Kidney (tissue), 22 donors: Measurements from ENCODE around the gene QKI. TPM values are rescaled to one million over a fixed set of nuclear protein-coding genes. Genes with fewer than 3 reads are reported as not detected.

Experiments used
- DNase-seq, 5 donors: peaks; one replicate each; pipeline ENCODE4 v3.0.0-alpha.2; 2013 to 2020
- FAIRE-seq: peaks from 2 replicates; lab custom pipeline; 2012; peaks lifted over from hg19 to GRCh38; lab: Jason Lieb, UNC
- H3K27ac ChIP-seq, 2 donors: one replicate each; pipeline ENCODE4 v1.7.0; 2013; ENCODE audit warnings: low read depth in 2 of 2, low read length in 2 of 2, inconsistent platforms in 1 of 2
- H3K27me3 ChIP-seq: one replicate; pipeline ENCODE4 v1.7.1; 2013; ENCODE audit warnings: low read length, inconsistent platforms; ENCODE audit not compliant: control insufficient read depth, insufficient read depth
- H3K36me3 ChIP-seq, 3 donors: one replicate each; pipeline versions ENCODE4 v1.7.0 to v1.7.1; 2013; ENCODE audit warnings: low read length in 3 of 3, control low read depth in 1 of 3, inconsistent platforms in 1 of 3; ENCODE audit not compliant: insufficient read depth in 3 of 3, control insufficient read depth in 2 of 3
- H3K4me1 ChIP-seq, 3 donors: one replicate each; pipeline versions ENCODE4 v1.7.0 to v1.7.1; 2013; ENCODE audit warnings: low read length in 3 of 3, inconsistent platforms in 1 of 3, low read depth in 1 of 3; ENCODE audit not compliant: control insufficient read depth in 2 of 3, insufficient read depth in 2 of 3
- H3K4me3 ChIP-seq, 3 donors: one replicate each; pipeline versions ENCODE4 v1.7.0 to v1.8.1; 2013; ENCODE audit warnings: low read length in 3 of 3, control low read depth in 1 of 3, inconsistent platforms in 1 of 3
- H3K9ac ChIP-seq, 3 donors: one replicate each; pipeline versions ENCODE4 v1.7.0 to v1.7.1; 2013; ENCODE audit warnings: low read length in 3 of 3, control low read depth in 1 of 3, inconsistent platforms in 1 of 3
- H3K9me3 ChIP-seq, 3 donors: one replicate each; pipeline versions ENCODE4 v1.7.0 to v1.7.1; 2013; ENCODE audit warnings: low read length in 3 of 3, control low read depth in 1 of 3, inconsistent platforms in 1 of 3; ENCODE audit not compliant: control insufficient read depth in 2 of 3, insufficient read depth in 1 of 3
- intact Hi-C: fragments of 100-400 bp; cut with DNase I; formaldehyde crosslinking; loops from one replicate; pipeline ENCODE4 v1.11.1; 2022
- long read RNA-seq, 10 donors: library from polyadenylated mRNA in 1 of 10; unstranded in 1 of 10; transcript quantifications; one replicate each; pipeline ENCODE4 v2.0.0 and lab custom pipeline, GENCODE V29; 2021 to 2026
- polyA plus RNA-seq: library from polyadenylated mRNA; stranded (reverse); fragments of 350-450 nt; fragmentation: Illumina TruSeq; extraction: RNeasy Lipid Tissue Mini Kit (QIAGEN cat#74804); gene quantifications from one replicate; pipeline ENCODE4 v1.2.3, GENCODE V29; 2014; ENCODE audit warnings: low read depth, low replicate concordance; ENCODE audit not compliant: insufficient read depth
- total RNA-seq: library from RNA; stranded (reverse); fragmentation: NEBNext Ultra II Directional; extraction: Animal tissue kit (Norgen Biotek cat#: 25700); gene quantifications from one replicate; pipeline ENCODE4 v1.2.1, GENCODE V29; 2021
- TF ChIP-seq, protein P1 (sequence below): IDR thresholded peaks from 3 replicates; pipeline ENCODE4 v1.5.1; 2012; ENCODE audit warnings: mild to moderate bottlenecking, moderate library complexity, borderline replicate concordance; ENCODE audit not compliant: insufficient read depth; ENCODE audit errors: extremely low read depth
- donor health status: control.
- donor health status: control.
- donor health status: control.
- donor health status: control.
- donor health status: control.
- donor health status: DM: yes; HTN: yes; CAD: no.
- donor health status: Normal renal cell carcinoma (clear cell type).

Gene QKI
- 121 TPM for total RNA-seq
- 17.6 TPM for polyA plus RNA-seq
- long read RNA-seq, donor 1, full-length matches to known transcripts = 30 of 53 reads
- long read RNA-seq, donor 1, partial matches to known transcripts = 23 of 53 reads
- long read RNA-seq, donor 1, other reads (novel, unspliced or antisense) = 0 of 53 reads
- long read RNA-seq, donor 2, full-length matches to known transcripts = 23 of 31 reads
- long read RNA-seq, donor 2, partial matches to known transcripts = 8 of 31 reads
- long read RNA-seq, donor 2, other reads (novel, unspliced or antisense) = 0 of 31 reads
- long read RNA-seq, donor 3, full-length matches to known transcripts = 20 of 20 reads
- long read RNA-seq, donor 3, partial matches to known transcripts = 0 of 20 reads
- long read RNA-seq, donor 3, other reads (novel, unspliced or antisense) = 0 of 20 reads
- long read RNA-seq, donor 4, full-length matches to known transcripts = 33 of 33 reads
- long read RNA-seq, donor 4, partial matches to known transcripts = 0 of 33 reads
- long read RNA-seq, donor 4, other reads (novel, unspliced or antisense) = 0 of 33 reads
- long read RNA-seq, donor 5, full-length matches to known transcripts = 2 of 2 reads
- long read RNA-seq, donor 5, partial matches to known transcripts = 0 of 2 reads
- long read RNA-seq, donor 5, other reads (novel, unspliced or antisense) = 0 of 2 reads
- long read RNA-seq, donor 6, full-length matches to known transcripts = 7 of 7 reads
- long read RNA-seq, donor 6, partial matches to known transcripts = 0 of 7 reads
- long read RNA-seq, donor 6, other reads (novel, unspliced or antisense) = 0 of 7 reads
- long read RNA-seq, donor 7, full-length matches to known transcripts = 31 of 54 reads
- long read RNA-seq, donor 7, partial matches to known transcripts = 8 of 54 reads
- long read RNA-seq, donor 7, other reads (novel, unspliced or antisense) = 15 of 54 reads
- long read RNA-seq, donor 8, full-length matches to known transcripts = 24 of 47 reads
- long read RNA-seq, donor 8, partial matches to known transcripts = 23 of 47 reads
- long read RNA-seq, donor 8, other reads (novel, unspliced or antisense) = 0 of 47 reads
- long read RNA-seq, donor 9, full-length matches to known transcripts = 6 of 27 reads
- long read RNA-seq, donor 9, partial matches to known transcripts = 21 of 27 reads
- long read RNA-seq, donor 9, other reads (novel, unspliced or antisense) = 0 of 27 reads
- long read RNA-seq, donor 10, full-length matches to known transcripts = 24 of 35 reads
- long read RNA-seq, donor 10, partial matches to known transcripts = 11 of 35 reads
- long read RNA-seq, donor 10, other reads (novel, unspliced or antisense) = 0 of 35 reads

- Histone ChIP-seq H3K9me3 (no peaks in the 10 kb centered on the region), H3K4me1 (peaks cover 0 to 6% (median 0%) of the 10 kb centered on the region in 3 donors), H3K27me3 (no peaks in the 10 kb centered on the region), H3K9ac (peak within 1 kb of the TSS; percentile 74 to 99 (median 94)), H3K4me3 (peak within 1 kb of the TSS; percentile 88 to 97 (median 97)), H3K27ac (peak within 1 kb of the TSS; percentile 98 to 99), H3K36me3 (no peaks in the 10 kb centered on the region)
- FAIRE-seq (no peak), DNase-seq (peak; percentile 80 to 96 (median 89))
- TF ChIP-seq, protein P1, sequence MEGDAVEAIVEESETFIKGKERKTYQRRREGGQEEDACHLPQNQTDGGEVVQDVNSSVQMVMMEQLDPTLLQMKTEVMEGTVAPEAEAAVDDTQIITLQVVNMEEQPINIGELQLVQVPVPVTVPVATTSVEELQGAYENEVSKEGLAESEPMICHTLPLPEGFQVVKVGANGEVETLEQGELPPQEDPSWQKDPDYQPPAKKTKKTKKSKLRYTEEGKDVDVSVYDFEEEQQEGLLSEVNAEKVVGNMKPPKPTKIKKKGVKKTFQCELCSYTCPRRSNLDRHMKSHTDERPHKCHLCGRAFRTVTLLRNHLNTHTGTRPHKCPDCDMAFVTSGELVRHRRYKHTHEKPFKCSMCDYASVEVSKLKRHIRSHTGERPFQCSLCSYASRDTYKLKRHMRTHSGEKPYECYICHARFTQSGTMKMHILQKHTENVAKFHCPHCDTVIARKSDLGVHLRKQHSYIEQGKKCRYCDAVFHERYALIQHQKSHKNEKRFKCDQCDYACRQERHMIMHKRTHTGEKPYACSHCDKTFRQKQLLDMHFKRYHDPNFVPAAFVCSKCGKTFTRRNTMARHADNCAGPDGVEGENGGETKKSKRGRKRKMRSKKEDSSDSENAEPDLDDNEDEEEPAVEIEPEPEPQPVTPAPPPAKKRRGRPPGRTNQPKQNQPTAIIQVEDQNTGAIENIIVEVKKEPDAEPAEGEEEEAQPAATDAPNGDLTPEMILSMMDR = no peak
- intact Hi-C loops = no loop called here
Observed at GRCh38 chr6:163414117-163414945, at the start of gene QKI. TSS of gene QKI (plus strand) at chr6:163414718. CDS start at chr6:163415194, 476 bp downstream.

DNA sequence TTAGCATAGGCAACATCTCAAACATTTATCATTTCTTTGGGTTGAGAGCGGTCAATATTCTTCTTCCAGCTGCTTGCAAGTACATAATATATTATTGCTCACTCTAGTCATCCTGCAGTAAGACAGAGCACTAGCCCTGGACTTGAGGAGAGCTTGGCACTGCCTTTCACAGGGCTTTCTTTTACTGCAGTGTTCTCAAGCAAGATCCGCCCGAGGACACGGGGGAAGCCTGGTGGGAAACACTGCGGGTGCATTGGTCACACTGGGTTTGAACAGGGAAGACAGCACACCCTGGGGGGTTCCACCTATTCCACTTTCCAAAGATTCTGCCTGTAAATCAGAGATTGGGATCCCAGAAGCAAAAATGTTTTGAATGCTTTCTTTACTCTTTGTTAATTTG, 48.2 kb upstream of the QKI start:
- Histone ChIP-seq H3K4me1 (no peaks in the 10 kb centered on the region), H3K4me3 (no peak overlapping the region), H3K27me3 (no peaks in the 10 kb centered on the region), H3K9me3 (no peaks in the 10 kb centered on the region), H3K36me3 (no peaks in the 10 kb centered on the region), H3K9ac (no peak overlapping the region), H3K27ac (no peak overlapping the region)
- TF ChIP-seq, protein P1 = no peak
- no peak for DNase-seq
- intact Hi-C loops = no loop called here
- no peak for FAIRE-seq
